Activated T-cell treated with anti-CD3 and anti-CD28 coated beads for 24 hours (primary cell): ENCODE measurements around the gene RHOT1.

ENCODE experiments used
- DNase-seq: peaks from one replicate; pipeline ENCODE4 v3.0.0-alpha.2; 2020; ENCODE audit warnings: low read depth

Gene RHOT1

GRCh38 chr17:32269377-32269776, 127.1 kb downstream of the RHOT1 start:
- no peak for DNase-seq

DNA sequence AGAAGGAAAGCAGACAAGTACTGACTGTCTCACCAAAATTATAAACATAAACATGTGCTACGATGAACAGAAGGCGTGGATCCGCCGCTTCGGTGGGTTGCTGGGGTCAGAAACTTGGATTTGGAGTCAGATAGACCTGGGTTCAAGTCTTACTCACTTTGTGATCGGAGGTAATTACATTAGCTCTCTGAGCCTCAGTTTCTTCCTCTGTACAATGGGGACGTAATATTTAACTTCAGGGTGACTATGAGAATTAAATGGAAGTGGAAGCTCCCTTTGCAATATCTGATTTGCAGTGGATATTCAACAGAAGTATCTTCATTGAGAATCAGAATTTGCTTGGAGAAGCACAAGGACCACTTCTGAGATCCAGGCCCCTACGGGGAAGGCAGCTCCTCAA, 129.5 kb downstream of the RHOT1 start:
- no peak for DNase-seq

- no peak for DNase-seq
These were observed 131.8 kb downstream of the RHOT1 start for GRCh38 chr17:32274101-32274500.

DNA sequence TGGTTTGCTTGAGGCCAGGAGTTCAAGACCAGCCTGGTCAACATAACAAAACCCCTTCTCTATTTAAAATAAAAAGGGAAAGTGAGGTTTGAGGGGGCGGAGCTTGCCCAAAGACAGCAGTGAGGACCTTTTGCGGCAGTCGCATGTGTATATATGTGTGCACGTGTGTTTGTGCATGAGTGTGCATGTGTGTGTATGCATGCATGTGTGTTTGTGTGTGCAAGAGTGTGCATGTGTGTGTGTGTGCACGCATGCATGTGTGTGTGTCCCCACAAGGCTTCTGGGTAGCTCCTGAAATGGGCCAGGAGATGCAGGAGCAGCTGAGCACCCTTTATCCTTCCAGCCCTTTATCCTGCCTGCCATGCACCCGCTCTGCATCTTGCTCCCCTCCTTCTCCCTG, 132.3 kb downstream of the RHOT1 start:
- no peak for DNase-seq
